SU-DHL-6 (cell line): ENCODE results near the gene PDCD7.
A peak's percentile ranks its signal among the peaks of the same experiment; 100 is the strongest.

Experiments
- H2AFZ ChIP-seq: fragments of 200-600 bp; sonication (generic); 2 replicates; pipeline ENCODE4 v1.6.1; 2014; ENCODE audit warnings: low read depth, mild to moderate bottlenecking, moderate library complexity, mixed read lengths, antibody characterized with exemption, low read length; ENCODE audit not compliant: severe bottlenecking
- H3F3A ChIP-seq: fragments of 200-600 bp; shearing (Covaris generic); 2 replicates; pipeline ENCODE4 v1.6.0; 2016; ENCODE audit warnings: antibody characterized with exemption, mild to moderate bottlenecking; ENCODE audit not compliant: insufficient read depth
- H3K27ac ChIP-seq: fragments of 200-600 bp; sonication (generic); 2 replicates; pipeline ENCODE4 v1.5.1; 2016; ENCODE audit warnings: low read depth, mild to moderate bottlenecking, low read length, moderate library complexity, mixed read lengths
- H3K27me3 ChIP-seq: fragments of 200-600 bp; sonication (generic), shearing (Covaris generic); 2 replicates; pipeline ENCODE4 v1.6.0; 2014; ENCODE audit warnings: mild to moderate bottlenecking, low read length
- H3K36me3 ChIP-seq: fragments of 200-600 bp; sonication (generic); 2 replicates; pipeline ENCODE4 v1.6.1; 2014; ENCODE audit warnings: mild to moderate bottlenecking, low read length, mixed read lengths
- H3K4me2 ChIP-seq: fragments of 300-600, 200-600 bp; shearing (Covaris generic), sonication (generic); 2 replicates; pipeline ENCODE4 v1.6.0; 2014; ENCODE audit warnings: low read length, low read depth, mild to moderate bottlenecking; ENCODE audit not compliant: poor library complexity, severe bottlenecking
- H3K4me3 ChIP-seq: fragments of 200-600 bp; sonication (generic); 2 replicates; pipeline ENCODE4 v1.5.1; 2014; ENCODE audit warnings: antibody characterized with exemption, low read length, mild to moderate bottlenecking, mixed read lengths; ENCODE audit not compliant: insufficient read depth, poor library complexity, severe bottlenecking
- H3K79me2 ChIP-seq: fragments of 200-600 bp; sonication (generic); 2 replicates; pipeline ENCODE4 v1.6.1; 2014; ENCODE audit warnings: mild to moderate bottlenecking, low read length, moderate library complexity; ENCODE audit not compliant: insufficient read depth
- H3K9ac ChIP-seq: fragments of 200-600 bp; sonication (generic); 2 replicates; pipeline ENCODE4 v1.7.0; 2014; ENCODE audit warnings: mild to moderate bottlenecking, low read length
- H3K9me2 ChIP-seq: fragments of 200-600 bp; sonication (generic); replicated peaks from 2 replicates; pipeline ENCODE4 v1.6.1; 2014; ENCODE audit warnings: low read length; ENCODE audit not compliant: insufficient read depth
- H3K9me3 ChIP-seq: fragments of 200-600 bp; sonication (generic); 2 replicates; pipeline ENCODE4 v1.6.1; 2014; ENCODE audit warnings: low read length, mixed read lengths; ENCODE audit not compliant: insufficient read depth
- H4K20me1 ChIP-seq: fragments of 200-600 bp; sonication (generic); 2 replicates; pipeline ENCODE4 v1.6.1; 2014; ENCODE audit warnings: low read depth, mild to moderate bottlenecking, antibody characterized with exemption, low read length, moderate library complexity, mixed read lengths
- EZH2phosphoT487 ChIP-seq: fragments of 200-600 bp; sonication (generic), shearing (Covaris generic); conservative IDR thresholded peaks from 2 replicates; pipeline ENCODE4 v1.6.1; 2018; ENCODE audit warnings: mild to moderate bottlenecking, antibody characterized with exemption, low read length, moderate library complexity, mixed read lengths
- TF ChIP-seq, protein P1 (sequence below): fragments of 200-600 bp; sonication (generic); IDR thresholded peaks from one replicate; pipeline ENCODE4 v1.5.1; 2017; ENCODE audit warnings: antibody characterized with exemption, mild to moderate bottlenecking, low read length, moderate library complexity; ENCODE audit not compliant: insufficient read depth, poor library complexity, severe bottlenecking

The PDCD7 gene

DNA sequence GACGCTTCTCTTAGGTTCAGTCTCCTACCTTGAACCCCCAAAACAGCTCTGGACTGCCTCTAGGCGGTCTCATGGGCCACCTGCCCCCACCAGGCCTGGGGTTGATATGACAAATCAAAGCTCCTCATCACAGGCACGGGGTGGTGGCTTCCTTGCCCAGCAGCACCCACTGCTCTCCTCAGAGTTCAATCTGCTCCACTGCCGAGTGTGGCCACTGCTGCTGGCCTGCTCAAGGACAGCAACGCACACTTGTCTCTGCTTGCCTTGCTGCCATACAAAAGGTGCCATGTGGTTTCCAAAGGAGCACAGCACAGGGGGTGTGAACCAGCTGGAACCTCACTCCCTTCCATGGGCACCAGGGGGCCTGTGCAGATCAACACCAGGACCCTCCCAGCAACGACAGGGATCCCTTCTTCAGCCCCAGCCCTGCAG is 46.9 kb downstream of the PDCD7 start:
- Histone ChIP-seq H3F3A (no peaks in the 10 kb centered on the region), H3K27ac (no peak overlapping the region), H3K9me3 (no peaks in the 10 kb centered on the region), H2AFZ (no peak overlapping the region), H3K4me3 (no peak overlapping the region), H3K27me3 (no peaks in the 10 kb centered on the region), H3K9me2 (no peaks in the 10 kb centered on the region), H4K20me1 (no peaks in the 10 kb centered on the region), H3K36me3 (no peaks in the 10 kb centered on the region), H3K4me2 (no peak overlapping the region), H3K79me2 (no peaks in the 10 kb centered on the region), H3K9ac (no peak overlapping the region)
- no peak for TF ChIP-seq EZH2phosphoT487
- TF ChIP-seq, protein P1, sequence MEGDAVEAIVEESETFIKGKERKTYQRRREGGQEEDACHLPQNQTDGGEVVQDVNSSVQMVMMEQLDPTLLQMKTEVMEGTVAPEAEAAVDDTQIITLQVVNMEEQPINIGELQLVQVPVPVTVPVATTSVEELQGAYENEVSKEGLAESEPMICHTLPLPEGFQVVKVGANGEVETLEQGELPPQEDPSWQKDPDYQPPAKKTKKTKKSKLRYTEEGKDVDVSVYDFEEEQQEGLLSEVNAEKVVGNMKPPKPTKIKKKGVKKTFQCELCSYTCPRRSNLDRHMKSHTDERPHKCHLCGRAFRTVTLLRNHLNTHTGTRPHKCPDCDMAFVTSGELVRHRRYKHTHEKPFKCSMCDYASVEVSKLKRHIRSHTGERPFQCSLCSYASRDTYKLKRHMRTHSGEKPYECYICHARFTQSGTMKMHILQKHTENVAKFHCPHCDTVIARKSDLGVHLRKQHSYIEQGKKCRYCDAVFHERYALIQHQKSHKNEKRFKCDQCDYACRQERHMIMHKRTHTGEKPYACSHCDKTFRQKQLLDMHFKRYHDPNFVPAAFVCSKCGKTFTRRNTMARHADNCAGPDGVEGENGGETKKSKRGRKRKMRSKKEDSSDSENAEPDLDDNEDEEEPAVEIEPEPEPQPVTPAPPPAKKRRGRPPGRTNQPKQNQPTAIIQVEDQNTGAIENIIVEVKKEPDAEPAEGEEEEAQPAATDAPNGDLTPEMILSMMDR, result peak; percentile 8

DNA sequence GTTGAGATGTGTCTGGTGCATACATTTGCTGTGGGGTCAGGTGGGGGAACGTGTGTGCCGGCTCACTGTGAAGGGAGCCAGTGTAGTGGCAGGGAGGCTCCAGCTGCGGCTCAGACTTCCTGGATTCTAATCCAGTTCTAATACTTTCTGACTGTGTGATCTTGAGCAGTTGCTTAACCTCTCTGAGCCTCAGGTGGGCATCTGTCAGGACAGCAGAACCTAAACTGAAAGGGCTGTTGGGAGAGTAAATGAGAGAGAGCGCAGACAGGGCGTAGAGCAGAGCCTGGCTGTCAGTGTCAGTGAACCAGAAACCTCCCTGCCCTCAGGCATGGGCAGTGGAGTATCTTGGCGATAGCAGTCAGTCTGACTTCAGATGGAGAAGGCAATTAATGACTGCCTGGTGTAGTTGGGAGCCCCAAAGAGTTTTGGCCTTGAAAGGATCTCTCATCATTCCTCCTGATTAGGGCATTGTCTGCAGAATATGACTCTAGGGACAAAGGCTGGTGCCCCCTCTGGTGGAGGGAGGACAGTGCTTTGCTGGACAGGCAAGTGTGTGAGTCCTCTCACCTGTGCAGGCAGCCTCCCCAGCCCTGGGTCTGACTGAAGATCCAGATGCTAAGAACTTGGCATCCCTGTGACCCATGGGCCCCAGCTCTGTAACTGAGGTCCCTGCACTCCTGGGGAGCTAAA is 47.5 kb downstream of the PDCD7 start:
- no peaks in the 10 kb centered on the region for H3K9me2 ChIP-seq

DNA sequence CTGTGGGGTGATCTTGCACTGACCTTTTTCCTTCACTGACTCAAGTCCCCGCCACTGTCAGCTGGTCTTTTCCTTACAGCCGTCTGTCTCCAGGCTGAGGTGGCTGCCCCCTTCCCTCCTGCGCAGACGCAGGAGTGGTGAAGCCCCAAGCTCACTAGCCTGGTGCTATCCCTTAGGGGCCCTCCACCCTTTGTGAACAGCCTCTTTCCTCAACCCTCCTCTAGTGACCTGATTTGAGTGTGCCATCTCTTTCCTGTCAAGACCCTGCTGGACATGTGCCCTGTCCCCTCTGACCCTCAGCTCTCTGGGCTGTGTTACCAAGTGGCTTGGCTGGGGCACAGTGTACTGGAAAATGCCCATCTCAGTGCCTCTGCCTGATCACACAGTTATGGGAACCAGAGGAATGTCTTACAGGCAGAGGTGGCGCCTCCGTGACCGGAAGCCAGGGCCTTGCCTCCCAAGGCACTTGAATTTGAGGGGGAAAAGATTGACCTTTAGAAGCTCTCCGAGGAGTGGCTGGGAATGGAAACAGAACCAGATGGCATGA is 48.3 kb downstream of the PDCD7 start:
- H2AFZ ChIP-seq, result no peak overlapping the region
- TF ChIP-seq EZH2phosphoT487, result no peak
- TF ChIP-seq, protein P1, result no peak
- no peak overlapping the region for H3K27ac ChIP-seq
- no peaks in the 10 kb centered on the region for H3K9me2 ChIP-seq
- no peak overlapping the region for H3K9ac ChIP-seq
- no peak overlapping the region for H3K4me2 ChIP-seq
- H3K79me2 ChIP-seq, result no peaks in the 10 kb centered on the region
- H3K27me3 ChIP-seq, result no peaks in the 10 kb centered on the region
- H3F3A ChIP-seq, result no peaks in the 10 kb centered on the region
- no peak overlapping the region for H3K4me3 ChIP-seq
- H4K20me1 ChIP-seq, result no peaks in the 10 kb centered on the region
- H3K36me3 ChIP-seq, result no peaks in the 10 kb centered on the region
- H3K9me3 ChIP-seq, result no peaks in the 10 kb centered on the region

More for the DNA sequence above, 47.5 kb downstream of the PDCD7 start:
- no peaks in the 10 kb centered on the region for H3K79me2 ChIP-seq
- TF ChIP-seq, protein P1, result peak; percentile 14
- TF ChIP-seq EZH2phosphoT487, result no peak
- no peaks in the 10 kb centered on the region for H4K20me1 ChIP-seq
- H3K9me3 ChIP-seq, result no peaks in the 10 kb centered on the region
- H3K4me2 ChIP-seq, result no peak overlapping the region
- no peak overlapping the region for H3K4me3 ChIP-seq
- no peak overlapping the region for H2AFZ ChIP-seq
- no peaks in the 10 kb centered on the region for H3F3A ChIP-seq
- H3K27ac ChIP-seq, result no peak overlapping the region
- H3K9ac ChIP-seq, result no peak overlapping the region
- H3K36me3 ChIP-seq, result no peaks in the 10 kb centered on the region
- H3K27me3 ChIP-seq, result no peaks in the 10 kb centered on the region
